ENCODE results near the gene SSR4. TPM values are rescaled to one million over a fixed set of nuclear protein-coding genes. Genes with fewer than 3 reads are reported as not detected.

SSR4 gene
- total RNA-seq, 1 experiment from 2014 or later: 298 TPM

GRCh38 chrX:153844509-153845082 is 50.1 kb downstream of the SSR4 start:
- Histone ChIP-seq H3K9me2 (replicated peaks; ENCODE audit: low read length) (no peaks in the 10 kb centered on the region), H3K9me3 (ENCODE audit: low read length) (no peaks in the 10 kb centered on the region), H3K36me3 (ENCODE audit: low read depth, low read length) (no peaks in the 10 kb centered on the region), H3F3A (ENCODE audit: low read length, unreplicated experiment) (no peaks in the 10 kb centered on the region), H3K9ac (ENCODE audit: low read length) (no peak overlapping the region), H3K4me3 (ENCODE audit: low read length) (no peak overlapping the region), H3K27me3 (ENCODE audit: low read length) (peaks cover 43% of the 10 kb centered on the region), H3K79me2 (ENCODE audit: low read length) (no peaks in the 10 kb centered on the region), H3K4me1 (ENCODE audit: insufficient read depth, low read length) (no peaks in the 10 kb centered on the region), H3K27ac (ENCODE audit: low read length) (no peak overlapping the region), H3K4me2 (ENCODE audit: low read length) (no peak overlapping the region), H2AFZ (ENCODE audit: low read length) (no peak overlapping the region), H4K20me1 (ENCODE audit: low read length) (no peaks in the 10 kb centered on the region)
- ChIA-PET CTCF (no interaction called here), POLR2A (ENCODE audit: unreplicated experiment) (no interaction called here)
- BruUV-seq (replicated peaks): no TSS peak
- ATAC-seq (no peak), DNase-seq (no peak)
- TF ChIP-seq CTCF (conservative IDR thresholded peaks at IDR 0.05; ENCODE audit: low read depth, low read length) (no peak), EZH2 (IDR thresholded peaks at IDR 0.05; ENCODE audit: low read length, unreplicated experiment) (no peak), EZH2phosphoT487 (IDR thresholded peaks at IDR 0.05; ENCODE audit: borderline replicate concordance, low read length) (no peak)
- intact Hi-C loops (cut with micrococcal nuclease): no loop called here

- POLR2A ChIA-PET (ENCODE audit: unreplicated experiment): no interaction called here
- H3K9me3 ChIP-seq (ENCODE audit: low read length): no peaks in the 10 kb centered on the region
- DNase-seq: no peak
- intact Hi-C loops (cut with micrococcal nuclease): no loop called here
- H3K36me3 ChIP-seq (ENCODE audit: low read depth, low read length): no peaks in the 10 kb centered on the region
- no peak overlapping the region for H3K9ac ChIP-seq (ENCODE audit: low read length)
- TF ChIP-seq EZH2 (IDR thresholded peaks at IDR 0.05; ENCODE audit: low read length, unreplicated experiment) (no peak), CTCF (conservative IDR thresholded peaks at IDR 0.05; ENCODE audit: low read depth, low read length) (no peak), EZH2phosphoT487 (IDR thresholded peaks at IDR 0.05; ENCODE audit: borderline replicate concordance, low read length) (no peak)
- H3K27me3 ChIP-seq (ENCODE audit: low read length): peaks cover 39% of the 10 kb centered on the region
- no peaks in the 10 kb centered on the region for H4K20me1 ChIP-seq (ENCODE audit: low read length)
- H3K79me2 ChIP-seq (ENCODE audit: low read length): no peaks in the 10 kb centered on the region
- no peak overlapping the region for H3K4me3 ChIP-seq (ENCODE audit: low read length)
- no TSS peak for BruUV-seq (replicated peaks)
- no peak overlapping the region for H3K4me2 ChIP-seq (ENCODE audit: low read length)
- no peaks in the 10 kb centered on the region for H3K9me2 ChIP-seq (replicated peaks; ENCODE audit: low read length)
- H3F3A ChIP-seq (ENCODE audit: low read length, unreplicated experiment): no peaks in the 10 kb centered on the region
- no peak overlapping the region for H3K27ac ChIP-seq (ENCODE audit: low read length)
- H3K4me1 ChIP-seq (ENCODE audit: insufficient read depth, low read length): no peaks in the 10 kb centered on the region
- no peak for ATAC-seq
- CTCF ChIA-PET: no interaction called here
- no peak overlapping the region for H2AFZ ChIP-seq (ENCODE audit: low read length)
These were observed 50.7 kb downstream of the SSR4 start for GRCh38 chrX:153845195-153845594.

DNA sequence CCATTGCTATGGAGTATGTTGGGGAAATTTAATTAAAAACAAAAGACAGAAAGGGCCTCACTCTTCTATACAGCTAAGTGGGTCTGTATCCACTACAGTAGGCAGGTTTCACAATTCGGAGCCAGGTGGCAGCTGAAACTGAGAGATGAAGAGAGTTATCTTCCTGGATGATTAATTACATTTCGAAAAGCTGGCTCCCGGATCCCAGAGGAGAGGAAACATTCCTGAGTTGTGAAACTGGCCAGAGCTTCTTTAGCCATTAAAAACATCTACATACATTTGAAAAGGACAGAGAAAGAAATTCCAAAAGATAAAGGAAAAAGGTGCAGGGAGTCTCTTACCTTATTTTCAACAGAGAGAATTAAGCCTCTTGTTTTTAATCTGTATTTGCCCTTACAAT is 51.4 kb downstream of the SSR4 start:
- Histone ChIP-seq H3K9me3 (ENCODE audit: low read length) (no peaks in the 10 kb centered on the region), H3K9me2 (replicated peaks; ENCODE audit: low read length) (no peaks in the 10 kb centered on the region), H3K27me3 (ENCODE audit: low read length) (peaks cover 42% of the 10 kb centered on the region), H3K4me1 (ENCODE audit: insufficient read depth, low read length) (no peaks in the 10 kb centered on the region), H3K4me3 (ENCODE audit: low read length) (no peak overlapping the region), H3K9ac (ENCODE audit: low read length) (no peak overlapping the region), H4K20me1 (ENCODE audit: low read length) (no peaks in the 10 kb centered on the region), H2AFZ (ENCODE audit: low read length) (no peak overlapping the region), H3K4me2 (ENCODE audit: low read length) (no peak overlapping the region), H3K27ac (ENCODE audit: low read length) (no peak overlapping the region), H3K79me2 (ENCODE audit: low read length) (no peaks in the 10 kb centered on the region), H3K36me3 (ENCODE audit: low read depth, low read length) (no peaks in the 10 kb centered on the region), H3F3A (ENCODE audit: low read length, unreplicated experiment) (no peaks in the 10 kb centered on the region)
- TF ChIP-seq CTCF (conservative IDR thresholded peaks at IDR 0.05; ENCODE audit: low read depth, low read length): no peak
- ChIA-PET POLR2A (ENCODE audit: unreplicated experiment) (no interaction called here), CTCF (no interaction called here)
- intact Hi-C loops (cut with micrococcal nuclease): no loop called here
- no peak for ATAC-seq
- DNase-seq: no peak
- BruUV-seq (replicated peaks): no TSS peak

Other genes starting within 250 kb of the SSR4 start
- 110 and 145 TPM in 2 replicates for gene CCNQ, start 195.5 kb upstream of the SSR4 start, total RNA-seq (2014; rRNA removed)
- 10.7 and 13.0 TPM in 2 replicates for gene DUSP9, start 147.5 kb upstream of the SSR4 start, total RNA-seq (2014; rRNA removed)
- 1.0 and 3.3 TPM in 2 replicates for gene PNCK, start 120.9 kb upstream of the SSR4 start, total RNA-seq (2014; rRNA removed)
- 45.3 and 52.5 TPM in 2 replicates for gene SLC6A8, start 106.7 kb upstream of the SSR4 start, total RNA-seq (2014; rRNA removed)
- gene BCAP31, start 70.3 kb upstream of the SSR4 start, total RNA-seq (2014; rRNA removed): 289 and 301 TPM in 2 replicates
- gene ABCD1, start 69.8 kb upstream of the SSR4 start, total RNA-seq (2014; rRNA removed): 44.4 and 48.6 TPM in 2 replicates
- 27.3 and 43.5 TPM in 2 replicates for gene PLXNB3, start 30.4 kb upstream of the SSR4 start, total RNA-seq (2014; rRNA removed)
- 0.40 and 1.5 TPM in 2 replicates for gene SRPK3, start 13.6 kb upstream of the SSR4 start, total RNA-seq (2014; rRNA removed)
- gene IDH3G, start 293 bp upstream of the SSR4 start, total RNA-seq (2014; rRNA removed): 88.6 and 104 TPM in 2 replicates
- gene PDZD4, start 35.9 kb downstream of the SSR4 start, total RNA-seq (2014; rRNA removed): 0.26 and 0.63 TPM in 2 replicates
- gene L1CAM, start 91.5 kb downstream of the SSR4 start, total RNA-seq (2014; rRNA removed): 5.2 and 11.2 TPM in 2 replicates
- not detected in 2 replicates for gene AVPR2, start 110.0 kb downstream of the SSR4 start, total RNA-seq (2014; rRNA removed)
- gene ARHGAP4, start 131.6 kb downstream of the SSR4 start, total RNA-seq (2014; rRNA removed): 4.0 and 4.6 TPM in 2 replicates
- gene NAA10, start 140.4 kb downstream of the SSR4 start, total RNA-seq (2014; rRNA removed): 169 and 172 TPM in 2 replicates
- 3.7 TPM in 1 of 2 replicates, not detected in the other for gene RENBP, start 150.0 kb downstream of the SSR4 start, total RNA-seq (2014; rRNA removed)
- gene HCFC1, start 177.2 kb downstream of the SSR4 start, total RNA-seq (2014; rRNA removed): 66.9 and 94.0 TPM in 2 replicates
- gene TMEM187, start 178.1 kb downstream of the SSR4 start, total RNA-seq (2014; rRNA removed): 10.6 and 12.4 TPM in 2 replicates
- gene IRAK1, start 225.2 kb downstream of the SSR4 start, total RNA-seq (2014; rRNA removed): 366 and 427 TPM in 2 replicates